ENCODE results near the gene SLC7A8.
"Not testable (repeated sequence)": the region's sequence is repeated elsewhere in the genome, so short reads cannot be mapped to it uniquely, and the experiment has no call there.

SLC7A8 gene

DNA sequence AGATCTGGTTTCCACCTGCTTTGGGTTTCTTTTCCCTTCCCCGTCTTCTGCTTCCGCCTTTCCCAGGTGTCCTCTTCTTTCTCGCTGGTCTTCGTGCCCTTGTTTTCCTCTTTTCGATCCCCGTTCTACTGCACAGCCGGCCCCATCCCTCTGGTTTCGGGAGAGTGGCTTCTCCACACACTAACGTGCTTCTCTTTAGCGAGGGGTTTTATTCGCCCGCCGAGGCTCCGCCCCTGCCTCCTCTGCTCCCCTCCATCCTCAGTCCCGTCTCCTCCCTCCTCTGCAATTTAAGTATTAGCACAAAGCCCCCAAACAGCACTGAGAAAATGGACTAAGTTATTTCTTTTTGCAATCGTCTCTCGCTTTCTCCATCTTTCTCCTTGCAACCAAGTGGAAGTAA, at the start of gene SLC7A8:
TSS of gene SLC7A8 (minus strand) at position 182 of the 400 bp plus-strand sequence. CDS start 746 bp downstream, outside the sequence.
- no peak for DNase-seq (ENCODE audit: low read depth)

- not testable (repeated sequence) for DNase-seq (ENCODE audit: low read depth)
Measured at GRCh38 chr14:23232241-23232808, 48.9 kb upstream of the SLC7A8 start.

GRCh38 chr14:23228812-23229211, 45.4 kb upstream of the SLC7A8 start:
- DNase-seq (ENCODE audit: low read depth) = no peak

GRCh38 chr14:23227566-23227965, 44.1 kb upstream of the SLC7A8 start:
- no peak for DNase-seq (ENCODE audit: low read depth)

DNA sequence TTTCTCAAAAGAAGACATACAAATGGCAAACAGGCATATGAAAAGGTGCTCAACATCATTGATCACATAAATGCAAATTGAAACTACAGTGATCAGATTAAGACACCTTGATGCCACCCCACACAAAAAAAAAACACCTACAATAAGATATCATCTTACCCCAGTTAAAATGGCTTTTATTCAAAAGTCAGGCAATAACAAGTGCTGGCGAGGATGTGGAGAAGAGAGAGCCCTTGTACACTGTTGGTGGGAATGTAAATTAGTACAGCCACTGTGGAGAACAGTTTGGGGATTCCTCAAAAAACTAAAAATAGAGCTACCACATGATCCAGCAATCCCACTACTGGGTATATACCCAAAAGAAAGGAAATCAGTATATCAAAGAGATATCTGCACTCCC, 41.5 kb upstream of the SLC7A8 start:
- not testable (repeated sequence) for DNase-seq (ENCODE audit: low read depth)

GRCh38 chr14:23219075-23219474, 35.6 kb upstream of the SLC7A8 start:
- DNase-seq (ENCODE audit: low read depth) = no peak

DNA sequence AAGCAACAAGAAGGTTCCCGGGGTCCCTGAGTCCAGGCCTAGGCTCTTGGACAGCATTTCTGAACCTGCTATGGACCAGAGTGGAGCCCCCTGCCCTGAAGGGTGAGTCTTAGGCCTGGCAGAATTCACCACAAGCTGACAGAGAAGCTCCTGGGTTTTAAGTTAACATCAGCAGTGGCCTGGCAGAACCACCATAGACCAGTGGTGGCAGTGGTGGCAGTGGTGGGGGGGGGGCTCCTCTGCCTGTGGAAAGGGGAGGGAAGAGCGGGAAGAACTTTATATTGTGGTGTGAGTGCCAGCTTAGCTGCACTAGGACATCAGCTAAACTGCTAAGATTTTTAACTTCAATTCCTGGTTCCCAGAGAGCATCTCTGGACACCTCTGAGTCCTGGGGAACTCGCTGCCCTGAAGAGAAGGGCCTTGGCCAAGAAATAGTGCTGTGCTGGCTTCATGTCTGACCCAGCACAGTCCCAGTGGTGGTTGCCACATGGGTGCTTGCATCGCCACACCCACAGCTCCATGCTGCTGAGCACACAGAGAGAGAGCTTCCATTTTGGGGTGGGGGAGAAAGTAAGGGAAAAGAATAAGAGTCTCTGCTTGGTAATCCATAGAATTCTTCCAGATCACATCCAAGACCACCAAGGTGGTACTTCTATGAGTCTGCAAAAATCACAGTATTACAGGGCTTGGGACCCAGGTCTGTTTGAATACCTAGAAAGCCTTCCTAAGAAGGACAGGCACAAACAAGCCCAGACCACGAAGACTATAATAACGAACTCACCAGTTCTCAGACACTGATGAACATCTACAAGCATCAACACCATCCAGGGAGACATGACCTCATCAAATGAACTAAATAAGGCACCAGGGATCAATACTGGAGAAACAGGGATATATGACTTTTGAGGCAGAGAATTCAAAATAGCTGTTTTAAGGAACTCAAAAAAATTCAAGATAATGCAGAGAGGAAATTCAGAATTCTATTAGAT, 33.9 kb upstream of the SLC7A8 start:
- no peak for DNase-seq (ENCODE audit: low read depth)

DNA sequence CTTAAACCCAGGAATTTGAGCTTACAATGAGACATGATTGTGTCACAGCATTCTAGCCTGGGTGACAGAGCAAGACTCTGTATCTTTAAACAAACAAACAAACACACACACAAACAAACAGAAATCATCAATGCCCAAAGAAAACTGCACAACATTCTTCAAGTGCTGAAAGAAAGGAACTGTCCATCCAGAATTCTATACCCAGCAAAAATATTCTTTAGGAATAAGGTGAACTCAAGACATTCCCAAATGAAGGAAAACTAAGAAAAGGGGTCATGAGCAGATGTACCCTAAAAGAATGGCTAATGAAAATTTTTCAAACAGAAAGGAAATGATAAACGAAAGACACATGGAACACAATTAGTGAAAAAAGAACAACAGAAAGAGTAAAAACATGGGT, 32.0 kb upstream of the SLC7A8 start:
- DNase-seq (ENCODE audit: low read depth) = no peak

DNA sequence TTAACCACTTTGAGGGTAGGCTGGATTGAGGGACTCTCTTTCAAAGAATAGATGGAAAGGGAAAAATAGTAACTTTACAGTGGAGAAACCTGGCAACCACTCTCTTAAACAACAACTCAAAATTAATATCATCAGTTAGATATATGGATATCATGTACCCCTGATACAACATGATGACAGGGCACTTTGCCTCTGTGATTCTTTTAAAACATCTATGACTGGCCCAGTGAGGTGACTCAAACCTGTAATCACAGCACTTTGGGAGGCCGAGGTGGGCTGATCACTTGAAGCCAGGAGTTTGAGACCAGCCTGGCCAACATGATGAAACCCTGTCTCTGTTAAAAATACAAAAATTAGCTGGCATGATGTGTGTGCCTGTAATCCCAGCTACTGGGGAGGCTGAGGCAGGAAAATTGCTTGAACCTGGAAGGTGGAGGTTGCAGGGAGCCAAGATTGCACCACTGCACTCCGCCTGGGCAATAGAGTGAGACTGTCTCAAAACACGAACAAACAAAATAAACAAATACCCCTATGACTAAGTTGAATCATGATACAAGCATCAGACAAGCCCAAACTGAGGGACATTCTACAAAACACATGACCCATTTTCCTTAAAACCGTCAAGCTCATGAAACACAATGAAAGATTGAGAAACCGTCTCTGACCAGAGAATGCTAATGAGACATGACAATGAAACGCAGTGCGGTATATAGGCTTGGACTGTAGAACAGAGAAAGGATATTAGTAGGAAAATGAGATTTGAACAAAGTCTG, 26.4 kb upstream of the SLC7A8 start:
- no peak for DNase-seq (ENCODE audit: low read depth)

DNA sequence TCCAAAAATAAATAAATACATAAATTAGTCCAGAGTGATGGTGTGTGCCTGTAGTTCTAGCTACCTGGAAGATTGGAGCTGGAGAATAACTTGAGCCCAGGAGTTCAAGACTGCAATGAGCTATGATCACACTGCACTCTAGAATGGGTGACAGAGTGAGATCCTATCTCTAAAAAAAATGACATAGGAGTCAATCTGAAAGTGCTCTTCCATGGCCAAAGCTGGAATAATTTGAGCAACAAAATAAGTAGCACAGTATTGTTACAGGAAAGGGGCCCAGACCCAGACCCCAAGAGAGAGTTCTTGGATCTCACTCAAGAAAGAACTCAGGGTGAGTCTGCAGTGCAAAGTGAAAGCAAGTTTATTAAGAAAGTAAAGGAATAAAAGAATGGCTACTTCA, 24.9 kb upstream of the SLC7A8 start:
- DNase-seq (ENCODE audit: low read depth) = no peak

- no peak for DNase-seq (ENCODE audit: low read depth)
Measured at GRCh38 chr14:23207146-23207540, 23.7 kb upstream of the SLC7A8 start.

DNA sequence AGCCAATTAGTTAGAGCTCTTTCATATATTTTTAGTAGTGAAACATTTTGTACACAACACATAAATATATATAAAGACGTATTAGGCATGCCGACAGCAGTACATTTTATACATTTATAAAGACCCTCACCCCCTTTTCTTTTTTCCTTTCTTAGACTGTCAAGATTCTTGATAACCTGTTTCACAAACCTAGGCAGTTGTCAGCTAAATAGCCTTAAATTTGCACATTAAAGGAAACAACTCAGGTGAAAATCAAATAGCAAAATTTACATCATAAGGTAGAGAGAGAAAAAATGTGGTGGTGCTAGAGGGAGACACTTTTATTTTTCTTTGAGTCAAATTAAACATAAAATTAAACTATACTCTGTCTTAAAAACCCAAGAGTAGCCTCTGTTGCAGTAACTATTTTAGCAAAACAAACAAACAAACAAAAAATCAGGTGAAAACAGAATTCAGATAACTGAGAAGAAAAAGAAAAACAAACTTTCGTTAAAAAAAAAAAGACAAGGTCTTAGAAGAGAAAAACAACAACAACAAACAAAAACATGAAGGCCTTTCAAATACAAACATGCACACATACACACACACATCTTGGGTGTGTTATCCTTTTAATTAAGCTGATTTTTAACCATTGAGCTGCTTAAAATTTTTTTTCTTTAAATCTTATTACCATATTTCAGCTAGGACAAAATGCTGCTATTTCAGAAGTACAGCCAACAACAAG, 23.1 kb upstream of the SLC7A8 start:
- DNase-seq (ENCODE audit: low read depth) = no peak

GRCh38 chr14:23202001-23202400, 18.5 kb upstream of the SLC7A8 start:
- DNase-seq (ENCODE audit: low read depth) = no peak

DNA sequence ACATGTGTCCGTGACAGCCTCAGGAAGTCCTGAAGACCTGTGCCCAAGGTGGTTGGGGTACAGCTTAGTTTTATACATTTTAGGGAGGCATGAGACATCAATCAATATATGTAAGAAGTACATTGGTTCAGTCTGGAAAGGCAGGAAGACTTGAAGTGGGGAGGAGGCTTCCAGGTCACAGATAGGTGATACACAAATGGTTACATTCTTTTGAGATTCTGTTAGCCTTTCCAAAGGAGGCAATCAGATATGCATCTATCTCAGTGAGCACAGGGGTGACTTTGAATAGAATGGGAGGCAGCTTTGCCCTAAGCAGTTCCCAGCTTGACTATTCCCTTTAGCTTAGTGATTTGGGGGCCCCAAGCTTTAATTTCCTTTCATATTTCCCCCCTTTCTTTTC, 15.7 kb upstream of the SLC7A8 start:
- DNase-seq (ENCODE audit: low read depth) = not testable (repeated sequence)

DNA sequence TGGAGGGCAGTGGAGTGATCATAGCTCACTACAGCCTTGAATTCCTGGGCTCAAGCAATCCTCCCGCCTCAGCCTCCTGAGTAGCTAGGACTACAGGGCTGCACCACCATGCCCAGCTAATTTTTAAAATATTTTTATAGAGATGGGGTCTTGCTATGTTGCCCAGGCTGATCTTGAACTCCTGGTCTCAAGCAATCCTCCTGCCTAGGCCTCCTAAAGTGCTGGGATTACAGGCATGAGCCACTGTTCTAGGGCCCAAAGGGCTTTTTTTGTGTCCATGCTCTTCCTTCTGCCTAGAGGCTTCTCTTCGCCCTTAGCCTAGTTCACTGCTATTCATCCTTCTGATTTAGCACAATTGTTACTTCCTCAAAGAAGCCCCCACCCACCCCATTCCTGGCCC, 13.0 kb upstream of the SLC7A8 start:
- DNase-seq (ENCODE audit: low read depth) = not testable (repeated sequence)

DNA sequence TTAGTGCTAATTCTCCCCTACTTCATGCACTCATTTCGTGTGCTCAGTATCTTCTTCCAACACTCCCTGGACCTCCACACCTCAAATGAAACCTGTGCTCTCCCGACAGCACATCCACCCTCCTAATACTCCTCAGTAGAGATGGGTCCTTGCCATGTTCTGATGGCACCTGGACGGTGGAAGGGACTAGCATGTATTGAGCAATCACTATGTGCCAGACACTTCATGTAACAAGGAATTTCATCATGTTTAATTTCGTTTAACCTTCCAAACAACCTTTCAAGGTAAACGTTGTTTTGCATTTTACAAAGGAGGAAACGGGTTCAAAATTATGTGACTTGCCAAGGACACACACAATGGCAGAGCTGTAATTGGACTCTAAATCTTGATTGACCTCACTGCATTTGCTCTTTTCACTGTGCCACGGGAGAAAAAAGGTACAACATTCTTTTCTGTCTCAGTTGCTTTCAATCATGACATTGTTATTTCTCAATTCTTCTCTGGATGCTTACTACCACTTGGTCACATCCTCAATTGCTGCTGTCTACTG, 12.2 kb upstream of the SLC7A8 start:
- no peak for DNase-seq (ENCODE audit: low read depth)

GRCh38 chr14:23193432-23193831, 10.0 kb upstream of the SLC7A8 start:
- DNase-seq (ENCODE audit: low read depth) = no peak

- DNase-seq (ENCODE audit: low read depth) = no peak
Measured at GRCh38 chr14:23187925-23188324, 4.5 kb upstream of the SLC7A8 start.

- DNase-seq (ENCODE audit: low read depth) = no peak
Measured at GRCh38 chr14:23186913-23187654, 3.6 kb upstream of the SLC7A8 start.

- DNase-seq (ENCODE audit: low read depth) = no peak
Measured at GRCh38 chr14:23185063-23185462, 1.6 kb upstream of the SLC7A8 start.

DNA sequence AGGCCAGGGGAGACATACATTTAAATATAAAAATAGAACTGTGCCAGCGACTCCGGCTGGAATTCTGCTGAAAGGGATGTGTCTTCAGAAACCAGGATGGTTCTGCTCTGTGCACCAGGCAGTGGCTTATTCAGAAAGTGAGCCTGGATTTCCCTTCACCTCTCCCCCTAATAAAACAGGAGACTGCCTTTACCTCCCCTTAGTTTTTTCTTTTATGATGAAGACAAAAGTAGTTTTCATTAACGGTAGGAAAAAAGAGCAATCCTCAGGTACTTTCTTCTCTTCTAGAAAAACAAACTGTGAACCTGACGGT, 346 bp downstream of the SLC7A8 start:
- DNase-seq (ENCODE audit: low read depth) = no peak

Data from stimulated activated CD4-positive, alpha-beta T cell treated with anti-CD3 and anti-CD28 coated beads, Interleukin-2, amount 100 ng/mL, for 4 hours (primary cell).